Thymus (tissue), 11 donors: ENCODE results near the gene AGAP9. TPM values are rescaled to one million over a fixed set of nuclear protein-coding genes. Genes with fewer than 3 reads are reported as not detected.
"Not testable (repeated sequence)": the region's sequence is repeated elsewhere in the genome, so short reads cannot be mapped to it uniquely, and the experiment has no call there.

Experiments
- DNase-seq, 9 donors: peaks; one replicate each; pipeline ENCODE4 v3.0.0-alpha.2; 2013; ENCODE audit warnings: low spot score in 9 of 9, low read depth in 6 of 9, missing footprints in 1 of 9
- H3K27ac ChIP-seq, 2 donors: one replicate each; pipeline ENCODE4 v1.5.1; 2013; ENCODE audit warnings: control low read depth in 1 of 2, low read depth in 1 of 2, low read length in 1 of 2, mild to moderate bottlenecking in 1 of 2, moderate library complexity in 1 of 2
- H3K27me3 ChIP-seq, 2 donors: one replicate each; pipeline ENCODE4 v1.5.1; 2013; ENCODE audit warnings: low read length in 1 of 2; ENCODE audit not compliant: control insufficient read depth in 2 of 2, insufficient read depth in 1 of 2
- H3K36me3 ChIP-seq, 2 donors: one replicate each; pipeline ENCODE4 v1.5.1; 2013; ENCODE audit warnings: low read length in 1 of 2, mild to moderate bottlenecking in 1 of 2, moderate library complexity in 1 of 2; ENCODE audit not compliant: control insufficient read depth in 2 of 2, insufficient read depth in 2 of 2
- H3K4me1 ChIP-seq, 2 donors: one replicate each; pipeline ENCODE4 v1.5.1; 2013; ENCODE audit warnings: low read length in 2 of 2; ENCODE audit not compliant: control insufficient read depth in 2 of 2, insufficient read depth in 2 of 2
- H3K4me3 ChIP-seq, 2 donors: one replicate each; pipeline ENCODE4 v1.5.1; 2013; ENCODE audit warnings: low read length in 2 of 2, control low read depth in 1 of 2, mild to moderate bottlenecking in 1 of 2
- H3K9me3 ChIP-seq, 2 donors: one replicate each; pipeline ENCODE4 v1.5.1; 2013; ENCODE audit warnings: low read length in 1 of 2, mild to moderate bottlenecking in 1 of 2; ENCODE audit not compliant: control insufficient read depth in 2 of 2, insufficient read depth in 1 of 2
- WGBS: extraction: QIAGEN DNeasy Blood & Tissue Kit; methylation state at CpG from one replicate; pipeline ENCODE4 v1.1.7; 2013; 5-methylcytosine and 5-hydroxymethylcytosine counted together
- polyA plus RNA-seq: library from polyadenylated mRNA; stranded (reverse); fragments of 200-250 nt; gene quantifications from one replicate; pipeline ENCODE4 v1.2.3, GENCODE V29; 2013
- total RNA-seq: library from RNA; stranded (reverse); fragments of 120-200 nt; gene quantifications from one replicate; pipeline ENCODE4 v1.2.4, GENCODE V29; 2013
- donor health status: healthy.

The AGAP9 gene
- total and polyA plus RNA-seq, 2 donors = 4.2 to 19.1 TPM

- H3K9me3 ChIP-seq, H3K27me3 ChIP-seq, DNase-seq, H3K4me1 ChIP-seq, H3K27ac ChIP-seq, H3K36me3 ChIP-seq, H3K4me3 ChIP-seq: not testable (repeated sequence)
- WGBS = 91% methylated on average over 1 of the region's 6 CpGs
Measured at GRCh38 chr10:47494226-47494625, 29.2 kb downstream of the AGAP9 start.

- not testable (repeated sequence) for DNase-seq, H3K36me3 ChIP-seq, H3K4me1 ChIP-seq, H3K27ac ChIP-seq, H3K9me3 ChIP-seq, H3K4me3 ChIP-seq, H3K27me3 ChIP-seq
- 93% methylated on average over 7 of the region's 9 CpGs for WGBS
Measured at GRCh38 chr10:47491600-47491999, 31.8 kb downstream of the AGAP9 start, which contains the start of gene FAM25G. Gene FAM25G, minus strand, starts transcription at chr10:47491700. Its CDS starts 26 bp downstream, at chr10:47491674.

GRCh38 chr10:47489630-47490029 lies 33.8 kb downstream of the AGAP9 start:
- not testable (repeated sequence) for H3K36me3 ChIP-seq, H3K9me3 ChIP-seq, H3K4me1 ChIP-seq, H3K27me3 ChIP-seq, H3K4me3 ChIP-seq, DNase-seq, H3K27ac ChIP-seq
- WGBS = 96% methylated on average over 2 of the region's 7 CpGs

- not testable (repeated sequence) for H3K27ac ChIP-seq, H3K36me3 ChIP-seq, H3K4me1 ChIP-seq, H3K4me3 ChIP-seq, H3K9me3 ChIP-seq, DNase-seq, H3K27me3 ChIP-seq
- 35% methylated on average over 2 of the region's 4 CpGs for WGBS
Measured at GRCh38 chr10:47485943-47486342, 37.5 kb downstream of the AGAP9 start.

DNA sequence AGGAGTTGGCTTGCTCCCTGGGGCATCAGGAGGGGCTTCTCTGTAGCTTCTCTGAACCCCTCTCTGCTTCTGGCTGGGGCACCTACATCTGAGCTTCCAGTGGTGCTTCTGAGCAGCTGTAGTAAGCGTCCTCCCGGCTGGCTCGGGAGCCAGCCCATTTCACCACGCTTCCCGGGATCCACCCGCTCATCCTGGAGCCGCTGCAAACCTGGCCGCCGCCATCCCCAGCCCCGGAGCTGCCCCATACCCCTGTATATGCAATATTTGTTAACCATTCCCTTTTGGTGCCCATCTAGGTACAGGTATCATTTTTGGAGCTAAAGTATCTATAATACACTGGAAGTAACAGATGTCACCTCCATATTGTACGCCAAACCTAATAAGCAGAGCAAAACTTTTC lies 38.7 kb downstream of the AGAP9 start:
- not testable (repeated sequence) for H3K27me3 ChIP-seq, H3K27ac ChIP-seq, H3K4me3 ChIP-seq, H3K36me3 ChIP-seq, DNase-seq, H3K4me1 ChIP-seq, H3K9me3 ChIP-seq
- 97% methylated on average over 11 of the region's 11 CpGs for WGBS

DNA sequence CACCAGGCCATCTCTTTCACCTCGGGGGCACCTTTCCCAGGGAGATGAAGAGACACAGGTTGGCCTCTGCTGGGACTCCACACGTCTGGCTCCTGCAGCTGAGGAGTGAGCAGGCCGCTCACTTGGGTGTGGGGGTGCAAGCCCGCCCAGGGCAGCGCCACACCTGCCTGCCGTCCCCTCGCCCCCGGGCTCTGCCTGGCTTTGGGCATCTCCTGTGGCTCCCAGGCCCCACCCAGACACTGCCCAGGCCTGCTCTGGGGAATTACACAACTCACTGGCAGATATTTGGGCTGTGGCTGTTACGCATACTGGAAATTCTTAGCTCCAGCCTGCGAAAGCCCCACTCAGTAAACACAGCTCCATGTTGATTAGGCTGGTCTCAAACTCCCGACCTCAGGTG lies 39.5 kb downstream of the AGAP9 start, which contains the start of gene ANXA8:
ANXA8 (minus strand) TSS at position 193 of the 400 bp plus-strand sequence; CDS start at position 11, 182 bp downstream.
- DNase-seq = not testable (repeated sequence)

DNA sequence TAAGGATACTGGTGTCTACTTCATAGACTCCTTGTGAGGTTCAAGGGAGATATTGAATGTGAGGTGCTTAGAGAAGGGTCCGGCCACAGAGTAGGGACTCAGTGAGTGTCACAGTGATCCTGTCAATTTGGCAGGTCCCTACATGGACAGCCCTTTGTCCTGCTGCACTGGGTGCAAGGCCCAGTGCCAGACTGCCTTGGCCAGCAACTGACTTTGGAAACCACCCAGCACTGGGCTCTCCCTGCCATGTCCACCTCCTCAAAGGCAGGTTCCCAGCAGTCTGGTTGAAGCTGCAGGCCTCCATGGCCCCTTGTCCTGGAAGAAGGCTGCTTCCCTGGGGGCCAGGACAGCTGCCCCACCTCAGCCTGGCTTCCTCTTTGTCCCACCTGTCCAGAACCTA lies 41.1 kb downstream of the AGAP9 start:
- no CpG with 5 or more reads among the region's 1 CpG for whole genome bisulfite sequencing
- not testable (repeated sequence) for H3K9me3 ChIP-seq, H3K27me3 ChIP-seq, DNase-seq, H3K36me3 ChIP-seq, H3K4me3 ChIP-seq, H3K4me1 ChIP-seq, H3K27ac ChIP-seq

More for the DNA sequence above, 39.5 kb downstream of the AGAP9 start, which contains the start of gene ANXA8:
- H3K9me3 ChIP-seq, H3K27me3 ChIP-seq, H3K36me3 ChIP-seq, H3K4me1 ChIP-seq, H3K27ac ChIP-seq, H3K4me3 ChIP-seq: not testable (repeated sequence)
- WGBS = 92% methylated on average over 8 of the region's 11 CpGs

DNA sequence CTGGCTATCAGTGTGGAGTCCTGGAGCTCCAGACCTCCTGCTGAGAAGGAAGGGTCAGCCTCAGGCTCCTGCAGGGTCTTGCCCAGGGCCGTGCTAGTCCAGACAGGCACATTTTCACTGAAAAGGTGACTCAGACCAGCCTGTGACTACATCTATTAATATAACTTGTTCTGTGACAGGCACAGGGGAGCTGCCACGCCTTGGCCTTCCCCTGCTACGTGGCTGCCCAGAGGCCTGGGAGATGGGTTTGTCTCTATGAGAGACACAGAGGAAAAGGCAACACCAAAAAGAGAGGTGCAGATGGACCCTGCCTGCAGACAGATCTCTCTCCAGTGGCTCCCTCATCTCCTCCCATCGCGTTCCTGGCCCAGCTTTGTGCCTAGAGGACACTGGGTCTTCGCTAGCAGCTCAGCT lies 41.7 kb downstream of the AGAP9 start:
- not testable (repeated sequence) for H3K27ac ChIP-seq, H3K4me3 ChIP-seq, H3K9me3 ChIP-seq, H3K4me1 ChIP-seq, H3K36me3 ChIP-seq, DNase-seq, H3K27me3 ChIP-seq
- 92% methylated on average over 5 of the region's 6 CpGs for WGBS

DNA sequence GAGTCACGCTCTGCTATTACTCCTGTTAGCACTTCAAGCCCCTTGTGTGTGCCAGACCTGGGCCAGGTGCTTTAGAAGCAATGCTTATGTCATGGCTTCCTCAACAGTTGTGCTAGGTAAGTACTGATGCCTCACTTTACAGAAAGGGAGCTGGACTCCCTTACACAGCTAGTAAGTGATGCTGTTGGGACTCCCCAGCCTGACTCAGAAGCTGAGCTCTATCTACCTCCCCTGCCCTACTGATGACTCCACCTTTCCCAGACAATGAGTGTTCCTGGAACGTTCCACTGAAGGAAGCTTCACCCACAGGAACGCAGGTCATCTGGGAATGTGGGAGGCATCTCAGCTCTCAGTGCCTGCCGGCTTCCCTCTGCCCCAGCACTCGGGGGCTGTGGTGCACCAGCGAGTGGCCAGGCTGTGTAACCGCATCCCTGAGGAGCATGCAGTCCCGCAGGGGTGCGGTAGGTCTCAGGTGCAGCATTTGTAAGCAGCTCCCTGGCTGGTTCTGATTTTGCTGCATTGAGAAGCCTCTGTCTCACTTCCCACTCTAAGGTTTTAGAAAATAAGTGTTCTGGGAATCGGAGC lies 42.2 kb downstream of the AGAP9 start:
- not testable (repeated sequence) for DNase-seq, H3K4me3 ChIP-seq, H3K9me3 ChIP-seq, H3K4me1 ChIP-seq, H3K27me3 ChIP-seq, H3K36me3 ChIP-seq, H3K27ac ChIP-seq
- WGBS = 91% methylated on average over 8 of the region's 10 CpGs
